ENCODE measurements around the gene TTLL11.

TTLL11 gene

GRCh38 chr9:122092611-122093506, at the start of gene TTLL11:
TTLL11 (minus strand) TSS chr9:122093308; CDS start chr9:122093148, 160 bp downstream.
- peak; percentile 81 for DNase-seq (ENCODE audit: low read depth)
- TF ChIP-seq CTCF (IDR thresholded peaks at IDR 0.05; ENCODE audit: control insufficient read depth, extremely low read depth, insufficient read depth): no peak
- H3K4me3 ChIP-seq (ENCODE audit: low read depth, low read length): peak within 1 kb of the TSS; percentile 84

GRCh38 chr9:122141671-122142070, 48.6 kb upstream of the TTLL11 start:
- DNase-seq (ENCODE audit: low read depth): no peak
- TF ChIP-seq CTCF (IDR thresholded peaks at IDR 0.05; ENCODE audit: control insufficient read depth, extremely low read depth, insufficient read depth): no peak
- H3K4me3 ChIP-seq (ENCODE audit: low read depth, low read length): no peak overlapping the region

GRCh38 chr9:122140368-122141193, 47.5 kb upstream of the TTLL11 start:
- TF ChIP-seq CTCF (IDR thresholded peaks at IDR 0.05; ENCODE audit: control insufficient read depth, extremely low read depth, insufficient read depth): no peak
- H3K4me3 ChIP-seq (ENCODE audit: low read depth, low read length): no peak overlapping the region
- no peak for DNase-seq (ENCODE audit: low read depth)

- DNase-seq (ENCODE audit: low read depth): no peak
- TF ChIP-seq CTCF (IDR thresholded peaks at IDR 0.05; ENCODE audit: control insufficient read depth, extremely low read depth, insufficient read depth): no peak
- H3K4me3 ChIP-seq (ENCODE audit: low read depth, low read length): no peak overlapping the region
Measured at GRCh38 chr9:122138560-122139268, 45.6 kb upstream of the TTLL11 start.

- DNase-seq (ENCODE audit: low read depth): no peak
Measured at GRCh38 chr9:122135529-122135859, 42.4 kb upstream of the TTLL11 start.

More at GRCh38 chr9:122135529-122135859, 42.4 kb upstream of the TTLL11 start:
- no peak for TF ChIP-seq CTCF (IDR thresholded peaks at IDR 0.05; ENCODE audit: control insufficient read depth, extremely low read depth, insufficient read depth)
- H3K4me3 ChIP-seq (ENCODE audit: low read depth, low read length): no peak overlapping the region

Data from LNCaP clone FGC (cell line).